GM19452 (cell line): ENCODE measurements around the gene GRK7.
"Not testable (repeated sequence)": the region's sequence is repeated elsewhere in the genome, so short reads cannot be mapped to it uniquely, and the experiment has no call there.

Experiments used
- ATAC-seq: cut with Tn5 transposase; IDR thresholded peaks from one replicate; pipeline ENCODE4 v1.9.1; 2021; ENCODE audit not compliant: unreplicated experiment

Gene GRK7

DNA sequence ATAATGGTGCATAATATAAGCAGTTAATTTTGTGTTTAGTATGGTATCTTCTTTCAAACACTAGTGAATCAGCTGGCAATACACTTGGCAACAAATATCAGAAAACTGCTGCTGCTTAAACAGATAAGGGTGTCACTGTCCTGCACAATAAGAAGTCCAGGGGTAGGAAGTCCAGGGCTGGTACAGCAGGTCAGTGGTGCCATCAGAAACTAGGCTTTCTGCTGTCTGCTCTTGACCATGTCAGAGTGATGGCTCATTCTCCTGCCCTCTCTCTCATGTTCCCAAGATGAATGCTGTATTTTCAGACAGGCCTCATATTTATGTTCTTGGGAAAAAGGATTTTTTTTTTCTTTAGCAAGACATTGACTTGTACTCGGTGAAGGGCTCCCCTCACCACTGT lies 9.2 kb upstream of the GRK7 start:
- ATAC-seq: no peak

DNA sequence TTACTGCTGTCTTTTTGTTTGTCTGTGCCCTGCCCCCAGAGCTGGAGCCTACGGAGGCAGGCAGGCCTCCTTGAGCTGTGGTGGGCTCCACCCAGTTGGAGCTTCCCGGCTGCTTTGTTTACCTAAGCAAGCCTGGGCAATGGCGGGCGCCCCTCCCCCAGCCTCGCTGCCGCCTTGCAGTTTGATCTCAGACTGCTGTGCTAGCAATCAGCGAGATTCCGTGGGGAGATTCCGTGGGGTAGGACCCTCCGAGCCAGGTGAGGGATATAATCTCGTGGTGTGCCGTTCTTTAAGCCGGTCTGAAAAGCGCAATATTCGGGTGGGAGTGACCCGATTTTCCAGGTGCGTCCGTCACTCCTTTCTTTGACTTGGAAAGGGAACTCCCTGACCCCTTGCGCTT lies 656 bp upstream of the GRK7 start:
- not testable (repeated sequence) for ATAC-seq

DNA sequence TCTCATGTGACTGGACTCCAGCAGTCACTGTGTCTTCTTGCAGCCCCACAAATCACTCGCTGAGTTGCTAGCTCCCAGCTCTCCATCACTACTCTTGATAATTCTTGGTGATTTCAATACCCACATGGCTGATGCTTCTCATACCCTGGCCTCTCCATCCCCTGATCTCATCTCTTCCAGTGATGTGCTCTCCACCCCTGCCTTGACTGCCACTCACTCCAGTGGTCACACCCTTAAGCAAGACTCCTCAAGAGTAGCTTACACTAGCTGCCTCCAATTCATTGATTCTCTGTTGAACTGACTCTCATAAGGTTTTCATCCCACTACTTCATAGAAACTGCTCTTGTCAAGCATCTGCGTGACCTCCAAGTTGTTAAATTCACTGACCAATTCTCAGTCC lies 837 bp downstream of the GRK7 start:
- no peak for ATAC-seq

DNA sequence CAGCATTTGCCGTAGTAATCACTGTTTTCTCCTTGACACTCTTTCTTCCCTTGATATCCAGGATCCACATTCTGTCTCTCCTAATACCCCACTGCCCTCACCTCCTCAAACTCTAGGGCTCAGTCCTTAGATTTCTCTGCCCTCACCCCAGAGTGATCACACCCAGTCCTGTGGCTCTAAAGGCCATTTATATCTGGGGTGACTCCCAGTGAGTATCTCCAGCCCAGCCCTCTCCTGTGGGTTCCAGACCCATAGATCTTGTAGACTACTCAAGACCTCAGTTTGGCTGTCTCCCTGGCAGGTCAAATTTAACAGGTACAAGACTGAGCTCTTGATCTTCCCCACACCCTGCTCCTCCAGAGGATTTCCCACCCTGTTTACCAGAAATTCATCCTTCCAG lies 1.3 kb downstream of the GRK7 start:
- ATAC-seq: no peak

DNA sequence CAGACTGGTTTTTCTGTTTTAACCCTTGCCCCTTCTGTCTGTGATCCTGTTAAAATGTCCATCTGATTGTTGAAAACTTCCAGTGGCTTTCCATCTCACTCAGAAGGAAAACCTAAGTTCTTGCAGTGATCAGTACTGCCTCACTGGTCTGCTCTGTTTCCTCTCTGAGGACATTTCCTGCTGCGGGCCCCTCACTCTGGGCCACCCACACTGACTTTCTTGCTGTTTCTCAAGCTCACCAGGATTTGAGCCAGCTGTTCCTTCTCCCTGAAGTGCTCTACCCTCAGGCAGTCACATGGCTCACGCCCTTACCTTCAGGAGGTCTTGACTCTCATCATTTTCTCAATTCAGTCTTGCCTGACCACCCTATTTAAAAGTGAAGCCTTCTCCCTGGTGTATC lies 1.8 kb downstream of the GRK7 start:
- ATAC-seq: no peak

DNA sequence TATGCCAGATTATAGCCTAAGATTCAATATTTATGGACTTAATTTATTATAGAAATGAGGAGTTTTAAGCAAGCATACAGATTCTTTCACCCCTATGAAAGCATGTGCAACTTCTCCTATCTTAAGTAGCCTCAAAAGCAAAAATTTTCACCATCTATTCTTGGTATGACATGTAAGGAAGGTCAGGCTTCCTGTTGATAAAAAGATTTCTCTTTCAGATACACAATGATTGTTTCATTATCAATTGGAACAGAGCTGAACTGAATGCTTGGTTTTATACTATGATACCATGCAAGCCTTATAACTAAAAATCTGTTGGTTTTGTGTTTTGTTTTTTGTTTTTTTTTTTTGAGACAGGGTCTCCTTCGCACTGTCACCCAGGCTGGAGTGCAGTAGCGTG lies 3.9 kb downstream of the GRK7 start:
- no peak for ATAC-seq

DNA sequence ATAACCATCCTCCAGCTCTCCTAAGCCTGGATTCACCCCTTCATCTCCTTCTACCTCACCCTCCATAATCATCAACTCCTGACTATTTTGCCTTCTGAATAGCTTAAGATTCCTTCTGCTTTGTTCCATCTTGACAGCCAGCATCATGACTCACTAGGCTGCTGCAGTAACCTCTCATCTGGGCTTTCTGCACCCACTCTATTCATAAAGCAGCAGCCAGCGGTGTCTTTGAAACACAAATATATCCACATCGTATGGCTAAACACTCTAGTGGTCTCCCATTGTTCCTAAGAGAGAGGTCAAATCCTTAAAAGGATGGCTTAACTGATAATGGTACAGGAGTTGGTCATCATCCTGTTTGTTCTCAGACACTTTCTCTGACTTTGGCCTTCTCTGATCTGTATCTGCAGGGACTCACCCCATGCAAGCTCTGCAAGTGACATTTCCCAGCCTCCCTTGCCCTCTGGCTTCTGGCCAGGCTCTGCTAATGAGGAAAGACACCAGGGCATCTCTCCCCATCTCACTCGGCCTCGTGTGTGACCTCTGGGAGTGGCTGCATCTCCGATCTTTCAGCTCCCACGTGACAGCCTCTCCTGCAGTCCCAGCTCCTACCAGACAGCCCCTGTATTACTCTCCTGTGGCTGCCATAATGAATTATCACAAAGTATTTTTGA lies 6.2 kb downstream of the GRK7 start:
- ATAC-seq: no peak

DNA sequence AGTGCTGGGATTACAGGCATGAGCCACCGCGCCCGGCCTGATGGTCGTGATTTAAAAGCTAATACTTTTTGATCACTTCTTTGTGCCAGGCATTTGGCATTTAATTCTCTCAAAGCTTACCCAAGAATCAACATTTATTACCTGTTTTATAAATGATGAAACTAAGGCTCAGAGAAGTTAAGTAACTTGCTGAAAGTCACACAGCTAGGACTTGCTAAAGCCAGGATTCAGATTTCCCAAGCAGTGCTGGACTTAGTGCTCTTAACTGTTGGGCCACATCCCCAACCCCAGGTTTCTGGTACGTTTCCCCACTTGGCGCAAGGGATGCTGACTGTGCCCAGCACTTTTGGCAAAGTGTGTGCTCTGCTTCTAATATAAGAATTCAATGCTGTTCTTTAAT lies 10.5 kb downstream of the GRK7 start:
- ATAC-seq: no peak

DNA sequence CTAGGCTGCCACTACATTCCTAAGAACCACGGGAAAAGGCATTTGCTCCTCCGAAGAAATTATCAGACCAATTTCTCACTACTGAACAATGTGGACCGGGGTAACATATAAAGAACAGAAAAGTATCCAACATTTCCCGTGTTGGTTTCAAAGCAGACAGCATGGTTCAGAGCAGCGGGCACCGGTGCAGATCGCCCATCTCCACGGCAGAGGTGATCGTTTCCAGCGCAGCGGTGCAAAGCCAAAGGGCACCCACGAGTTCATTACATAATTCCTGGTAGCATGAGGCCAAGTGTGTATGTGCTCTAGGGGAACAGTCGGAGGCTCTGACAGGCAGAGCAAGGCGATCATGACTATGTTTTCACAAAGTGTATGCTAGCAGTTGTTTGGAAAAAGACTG lies 13.2 kb downstream of the GRK7 start:
- no peak for ATAC-seq

DNA sequence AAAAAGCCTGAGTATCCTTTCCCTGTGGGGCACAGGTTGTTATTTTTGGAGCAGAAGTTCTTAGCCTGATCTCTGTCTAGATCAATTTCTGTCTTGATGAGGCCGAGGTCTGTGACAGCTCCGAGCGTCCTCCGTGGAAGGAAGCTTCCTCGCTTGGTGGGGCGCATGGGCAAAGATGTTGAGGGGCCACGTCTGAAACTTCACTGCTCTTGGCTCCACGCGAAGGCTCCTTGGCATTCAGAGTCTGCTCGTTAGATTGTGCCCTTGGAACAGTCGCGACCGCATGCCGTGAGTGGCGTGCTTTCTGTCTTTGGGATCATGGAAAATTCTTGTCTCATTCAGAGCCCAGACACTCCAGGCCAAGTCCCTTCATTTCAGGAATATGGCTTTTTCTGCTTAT lies 13.7 kb downstream of the GRK7 start:
- no peak for ATAC-seq

DNA sequence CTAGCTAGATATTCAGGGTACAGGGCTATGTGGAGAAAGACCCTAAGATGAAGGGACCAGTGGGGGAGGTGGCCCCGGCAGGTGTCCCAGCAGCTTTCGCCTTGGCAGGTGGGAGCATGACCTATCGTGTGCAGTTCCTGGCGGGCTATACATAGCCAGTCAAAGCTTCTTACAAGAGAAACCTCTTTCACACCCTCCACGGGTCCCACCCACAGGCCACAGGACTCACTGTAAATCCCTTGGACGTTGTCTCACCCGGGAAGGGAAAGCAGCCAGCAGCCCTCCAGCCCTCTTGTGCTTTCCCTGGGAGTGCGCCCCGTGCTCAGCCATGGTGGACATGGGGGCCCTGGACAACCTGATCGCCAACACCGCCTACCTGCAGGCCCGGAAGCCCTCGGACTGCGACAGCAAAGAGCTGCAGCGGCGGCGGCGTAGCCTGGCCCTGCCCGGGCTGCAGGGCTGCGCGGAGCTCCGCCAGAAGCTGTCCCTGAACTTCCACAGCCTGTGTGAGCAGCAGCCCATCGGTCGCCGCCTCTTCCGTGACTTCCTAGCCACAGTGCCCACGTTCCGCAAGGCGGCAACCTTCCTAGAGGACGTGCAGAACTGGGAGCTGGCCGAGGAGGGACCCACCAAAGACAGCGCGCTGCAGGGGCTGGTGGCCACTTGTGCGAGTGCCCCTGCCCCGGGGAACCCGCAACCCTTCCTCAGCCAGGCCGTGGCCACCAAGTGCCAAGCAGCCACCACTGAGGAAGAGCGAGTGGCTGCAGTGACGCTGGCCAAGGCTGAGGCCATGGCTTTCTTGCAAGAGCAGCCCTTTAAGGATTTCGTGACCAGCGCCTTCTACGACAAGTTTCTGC lies 15.0 kb downstream of the GRK7 start:
- ATAC-seq: no peak

DNA sequence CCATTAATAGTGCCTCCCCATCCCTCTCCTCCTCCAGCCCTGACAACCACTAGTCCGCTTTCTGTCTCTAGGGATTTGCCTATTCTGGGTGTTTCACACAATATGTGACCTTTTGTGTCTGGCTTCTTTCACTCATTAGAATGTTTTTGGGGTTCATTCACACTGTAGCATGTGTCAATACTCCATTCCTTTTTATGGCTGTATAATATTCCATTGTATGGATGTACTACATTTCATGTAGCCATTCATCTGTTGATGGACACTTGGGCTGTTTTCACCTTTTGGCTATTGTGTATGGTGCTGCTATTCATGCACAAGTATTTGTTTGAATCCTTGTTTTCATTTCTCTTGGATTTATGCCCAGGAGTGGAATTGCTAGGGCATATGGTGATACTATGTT lies 16.5 kb downstream of the GRK7 start:
- ATAC-seq: no peak

DNA sequence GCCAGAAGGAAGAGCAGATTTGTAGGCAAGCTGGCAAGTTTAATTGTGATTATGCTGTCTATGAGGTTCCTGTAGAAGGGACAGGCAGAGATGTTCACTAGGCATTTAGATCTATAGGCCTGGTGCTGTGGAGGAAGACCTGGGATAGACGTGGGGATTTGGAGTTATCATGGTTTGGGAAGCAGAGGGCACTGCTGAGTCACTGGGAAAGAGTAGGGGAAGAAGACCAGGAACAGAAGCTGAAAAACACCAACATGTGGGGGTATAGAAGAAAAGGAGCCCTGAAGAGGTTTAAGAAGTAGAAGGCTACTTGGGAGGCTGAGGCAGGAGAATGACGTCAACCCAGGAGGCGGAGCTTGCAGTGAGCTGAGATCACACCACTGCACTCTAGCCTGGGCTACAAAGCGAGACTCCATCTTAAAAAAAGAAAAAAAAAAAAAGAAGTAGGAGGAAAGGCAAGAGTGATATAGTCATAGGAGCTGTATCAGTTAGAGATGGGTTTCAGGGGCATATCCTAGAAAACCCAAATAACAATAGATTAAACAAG lies 19.3 kb downstream of the GRK7 start:
- no peak for ATAC-seq

DNA sequence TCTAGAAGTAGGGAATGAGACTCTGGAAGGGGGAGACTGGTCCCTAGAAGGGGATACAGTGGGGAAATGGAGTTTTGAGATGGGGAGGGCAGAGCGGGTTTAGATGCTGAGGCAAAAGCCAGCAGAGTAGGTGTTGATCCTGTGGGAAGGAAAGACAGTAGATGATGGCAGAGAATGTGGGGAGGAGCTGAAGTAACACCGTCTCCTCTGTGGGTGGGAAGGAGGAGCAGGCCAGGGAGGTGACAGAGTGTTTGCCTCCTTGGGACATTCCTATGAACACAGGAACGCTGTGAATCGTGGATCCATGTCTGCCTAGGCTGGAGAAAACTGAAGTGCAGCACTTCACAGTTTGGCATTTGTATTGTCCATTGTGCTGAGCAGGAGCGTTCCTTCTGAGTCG lies 20.4 kb downstream of the GRK7 start:
- no peak for ATAC-seq

DNA sequence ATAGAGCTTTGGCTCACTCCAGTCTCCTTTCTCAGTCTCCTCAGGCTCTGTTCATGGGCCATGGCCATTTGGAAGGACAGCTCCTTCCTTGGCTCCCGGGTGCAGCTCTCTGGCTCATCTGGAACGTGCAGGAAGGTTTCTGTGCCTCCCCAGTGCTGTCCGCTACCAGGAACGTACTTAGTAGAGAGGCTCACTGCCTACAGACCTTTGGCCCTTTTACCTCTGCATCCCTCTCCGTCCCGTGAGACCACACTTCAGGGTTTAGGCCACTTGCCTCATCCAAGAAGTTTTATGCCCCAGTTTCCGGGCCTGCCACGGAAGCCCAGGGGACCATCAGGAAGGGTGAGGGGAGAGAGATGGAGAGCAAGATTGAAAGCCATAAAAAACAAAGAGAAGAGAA lies 20.9 kb downstream of the GRK7 start:
- ATAC-seq: no peak

DNA sequence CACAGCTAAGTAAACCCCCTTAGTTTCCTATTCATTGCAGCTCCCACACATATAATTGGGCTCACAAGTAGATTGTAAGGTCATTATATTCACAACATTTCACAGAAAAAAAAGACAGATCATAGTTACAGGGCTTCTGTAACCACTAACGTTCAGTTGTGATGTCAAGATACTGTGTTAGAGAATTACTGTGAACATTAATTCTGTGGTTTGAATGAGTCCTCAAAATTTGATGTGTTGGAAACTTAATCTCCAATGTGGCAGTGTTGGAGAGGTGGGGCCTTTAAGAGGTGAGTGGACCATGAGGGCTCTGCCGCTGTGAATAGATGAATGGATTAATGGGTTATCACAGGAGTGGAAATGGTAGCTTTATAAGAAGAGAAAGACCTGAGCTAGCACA lies 21.3 kb downstream of the GRK7 start:
- no peak for ATAC-seq

DNA sequence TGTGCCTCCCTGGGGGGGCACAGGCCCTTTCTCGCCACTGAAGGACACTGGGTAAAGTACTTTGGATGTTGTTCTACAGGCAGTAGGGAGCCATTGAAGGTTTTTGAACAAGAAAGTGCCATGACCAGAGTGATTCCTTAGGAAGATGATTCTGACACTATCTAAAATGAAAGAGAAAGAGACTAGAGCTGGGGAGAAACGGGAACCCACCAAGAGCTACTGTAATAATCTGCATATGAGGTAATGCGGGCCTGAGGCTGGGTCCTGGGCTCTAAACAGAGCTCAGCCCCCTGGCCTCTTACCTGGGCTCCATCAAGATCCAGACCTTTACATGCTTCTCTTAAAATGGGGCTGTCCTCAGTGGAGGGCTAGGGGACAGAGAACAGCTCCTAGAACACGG lies 24.9 kb downstream of the GRK7 start:
- no peak for ATAC-seq

DNA sequence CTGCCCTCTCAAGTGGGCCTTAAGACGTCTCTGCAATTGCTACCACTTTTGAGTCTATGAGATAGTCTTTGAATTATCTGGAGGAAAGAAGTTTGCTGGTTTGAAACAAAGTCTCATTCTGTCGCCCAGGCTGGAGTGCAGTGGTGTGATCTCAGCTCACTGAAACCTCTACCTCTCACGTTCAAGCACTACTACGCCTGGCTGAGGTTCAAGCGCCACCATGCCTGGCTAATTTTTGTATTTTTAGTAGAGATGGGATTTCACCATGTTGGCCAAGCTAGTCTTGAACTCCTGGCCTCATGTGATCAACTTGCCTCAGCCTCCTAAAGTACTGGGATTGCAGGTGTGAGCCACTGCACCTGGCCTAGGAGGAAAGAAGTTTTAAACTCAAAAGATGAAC lies 25.5 kb downstream of the GRK7 start:
- ATAC-seq: not testable (repeated sequence)

DNA sequence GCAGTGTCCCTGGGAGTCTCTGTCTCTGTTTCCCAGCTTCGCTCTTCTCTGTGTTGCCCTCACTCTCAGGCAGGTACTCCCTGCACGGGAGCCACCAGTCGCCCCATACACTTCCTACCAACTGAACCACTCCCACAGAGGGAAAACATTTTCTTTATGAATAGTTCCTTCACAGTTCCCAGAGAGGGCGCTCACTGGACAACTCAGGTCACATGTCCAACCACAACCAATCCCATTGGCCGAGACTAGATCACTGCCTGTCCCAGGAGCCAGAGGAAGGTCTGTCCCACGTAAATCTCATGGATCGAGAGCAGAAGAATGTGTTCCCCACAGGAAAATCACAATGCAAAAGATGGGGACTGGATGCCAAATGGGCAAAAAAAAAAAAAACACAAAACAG lies 26.1 kb downstream of the GRK7 start:
- ATAC-seq: no peak

DNA sequence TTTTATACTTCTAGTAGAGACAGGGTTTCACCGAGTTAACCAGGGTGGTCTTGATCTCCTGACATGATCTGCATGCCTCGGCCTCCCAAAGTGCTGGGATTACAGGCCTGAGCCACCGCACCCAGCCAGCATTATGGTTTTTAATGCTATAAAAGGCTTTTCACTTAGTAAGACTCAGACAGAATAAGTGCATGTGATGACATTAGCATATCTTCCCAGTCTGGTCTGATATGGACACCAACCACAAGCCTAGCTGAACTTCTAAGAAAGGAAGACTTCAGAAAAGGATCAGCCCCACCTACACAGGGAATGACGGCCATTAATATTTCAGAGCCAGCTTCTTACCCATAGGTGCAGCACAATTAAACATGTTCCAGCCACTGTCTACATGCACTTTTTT lies 27.0 kb downstream of the GRK7 start:
- no peak for ATAC-seq

DNA sequence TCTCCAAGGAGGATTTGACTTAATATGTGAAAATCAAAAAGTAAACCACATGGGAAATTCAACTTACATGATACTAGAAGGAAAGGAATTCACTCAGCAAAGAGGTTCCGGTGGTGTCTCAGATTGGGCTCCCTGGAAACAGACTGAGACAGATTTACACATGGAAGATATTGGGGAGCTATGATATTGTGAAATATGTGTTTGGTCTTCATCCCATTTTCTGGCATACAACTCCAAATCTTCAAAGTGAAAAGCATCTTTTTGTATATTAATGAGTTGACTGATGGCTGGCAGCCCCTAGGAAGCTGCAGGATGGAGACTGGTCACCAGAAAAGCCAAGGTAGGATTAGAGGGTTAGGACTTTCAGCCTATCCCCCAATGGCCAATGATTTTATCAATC lies 29.3 kb downstream of the GRK7 start:
- no peak for ATAC-seq

DNA sequence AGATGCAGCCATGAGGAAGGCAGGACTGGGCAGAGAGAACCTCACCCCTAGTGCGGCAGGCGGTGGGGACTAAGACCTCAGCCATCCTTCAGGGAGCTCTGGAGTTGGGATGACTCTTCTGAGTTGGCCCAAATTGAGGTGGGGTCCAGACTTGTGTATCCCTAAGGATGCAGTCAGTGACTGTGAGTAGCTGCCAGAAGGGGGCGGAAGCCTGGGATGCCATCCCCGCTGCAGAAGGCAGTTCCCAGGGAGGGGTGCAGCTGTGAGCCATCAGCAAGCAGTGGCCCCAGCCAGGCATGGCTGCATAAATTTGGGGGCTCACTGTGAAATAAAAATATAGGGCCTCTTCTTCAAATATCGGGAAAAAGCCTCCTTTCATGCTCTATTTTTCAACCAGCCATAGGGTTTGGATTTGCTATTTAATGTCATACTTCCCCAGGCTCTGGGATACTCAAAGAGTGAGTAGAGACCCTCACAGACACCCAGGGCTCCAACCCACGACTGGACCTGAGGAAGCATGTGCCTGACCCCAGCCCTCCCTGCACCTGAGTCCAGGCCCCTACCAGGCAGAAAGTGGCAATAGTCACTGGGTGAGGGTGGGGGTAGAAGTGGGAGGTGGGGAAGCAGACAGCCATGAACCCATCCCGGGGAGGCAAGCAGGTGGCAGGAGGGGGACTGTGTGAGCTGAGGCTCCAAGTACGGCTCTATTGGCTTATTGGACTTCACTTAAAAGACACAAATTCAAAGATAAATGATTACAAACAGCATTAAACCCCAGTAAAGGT lies 30.5 kb downstream of the GRK7 start:
- no peak for ATAC-seq
